Stimulated activated CD4-positive, alpha-beta T cell treated with anti-CD3 and anti-CD28 coated beads, Interleukin-2, amount 100 ng/mL, for 24 hours (primary cell): Measurements from ENCODE around the gene RNF5.

Source experiments
- DNase-seq, 2 donors: peaks; one replicate each; pipeline ENCODE4 v3.0.0-alpha.2; 2020

The RNF5 gene

GRCh38 chr6:32152769-32153563, 25.2 kb upstream of the RNF5 start:
- DNase-seq, result no peak

DNA sequence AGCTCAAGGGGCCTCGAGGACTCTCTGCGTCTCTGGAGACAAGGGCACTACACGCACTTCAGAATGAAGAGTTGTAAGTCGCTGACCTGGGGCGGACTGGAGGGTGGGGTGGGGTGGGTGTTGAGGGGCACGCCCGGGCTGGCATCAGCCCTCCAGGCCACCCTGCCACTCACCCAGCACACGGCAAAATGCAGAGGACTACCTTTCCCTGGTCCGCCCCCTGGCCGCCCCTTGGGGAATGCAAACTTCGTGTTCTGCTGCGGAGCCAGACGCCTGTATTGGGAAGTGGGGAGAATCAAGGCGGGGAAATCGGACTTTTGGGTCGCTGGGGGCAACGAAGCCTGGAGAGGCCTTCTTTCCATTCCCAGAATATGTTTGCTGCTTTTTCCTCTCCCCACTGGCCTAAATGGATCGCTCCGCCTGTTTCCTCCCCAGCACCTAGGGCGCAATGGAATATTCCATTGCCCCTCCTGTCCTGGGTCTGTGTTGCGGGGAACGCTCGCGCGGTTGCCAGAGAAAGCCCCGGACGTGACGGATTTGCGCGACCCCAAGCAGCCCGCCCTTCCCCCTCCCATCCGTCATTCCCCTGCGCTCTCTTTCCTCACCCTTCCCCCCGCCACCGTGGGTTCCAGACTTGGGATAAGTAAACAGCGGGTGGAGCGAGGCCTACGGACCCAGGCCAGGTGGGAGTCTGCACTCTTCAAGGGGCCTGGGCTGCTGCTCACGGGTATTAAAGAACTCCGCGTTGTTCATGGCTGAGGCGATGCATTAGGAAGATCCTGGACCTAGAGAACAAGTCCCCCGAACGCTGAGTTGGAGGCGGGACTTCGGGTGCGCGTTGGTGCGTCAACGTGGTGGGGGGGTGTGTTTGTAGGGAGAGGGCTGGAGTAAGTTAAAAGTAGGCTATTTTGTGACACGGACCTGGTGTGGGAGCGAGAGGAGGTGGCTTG, 24.4 kb upstream of the RNF5 start, which contains the start of gene PPT2:
Gene PPT2, plus strand, starts transcription at position 578 of the 950 bp plus-strand sequence. CDS start 454 bp downstream, outside the sequence.
- peak; percentile 79 to 84 for DNase-seq

- peak; percentile 61 to 63 for DNase-seq
These were observed 23.6 kb upstream of the RNF5 start for GRCh38 chr6:32154514-32155161.

GRCh38 chr6:32156891-32157290, 21.3 kb upstream of the RNF5 start:
- no peak for DNase-seq

GRCh38 chr6:32158052-32158451, 20.2 kb upstream of the RNF5 start:
- DNase-seq, result no peak

- no peak for DNase-seq
These were observed 14.5 kb upstream of the RNF5 start for GRCh38 chr6:32163559-32164258.

- DNase-seq, result no peak
These were observed 13.9 kb upstream of the RNF5 start, which contains the start of gene EGFL8 for GRCh38 chr6:32164295-32164694. EGFL8 (plus strand) TSS chr6:32164595; CDS start chr6:32166166, 1,571 bp downstream.

GRCh38 chr6:32166411-32167061, 11.7 kb upstream of the RNF5 start:
- no peak for DNase-seq

DNA sequence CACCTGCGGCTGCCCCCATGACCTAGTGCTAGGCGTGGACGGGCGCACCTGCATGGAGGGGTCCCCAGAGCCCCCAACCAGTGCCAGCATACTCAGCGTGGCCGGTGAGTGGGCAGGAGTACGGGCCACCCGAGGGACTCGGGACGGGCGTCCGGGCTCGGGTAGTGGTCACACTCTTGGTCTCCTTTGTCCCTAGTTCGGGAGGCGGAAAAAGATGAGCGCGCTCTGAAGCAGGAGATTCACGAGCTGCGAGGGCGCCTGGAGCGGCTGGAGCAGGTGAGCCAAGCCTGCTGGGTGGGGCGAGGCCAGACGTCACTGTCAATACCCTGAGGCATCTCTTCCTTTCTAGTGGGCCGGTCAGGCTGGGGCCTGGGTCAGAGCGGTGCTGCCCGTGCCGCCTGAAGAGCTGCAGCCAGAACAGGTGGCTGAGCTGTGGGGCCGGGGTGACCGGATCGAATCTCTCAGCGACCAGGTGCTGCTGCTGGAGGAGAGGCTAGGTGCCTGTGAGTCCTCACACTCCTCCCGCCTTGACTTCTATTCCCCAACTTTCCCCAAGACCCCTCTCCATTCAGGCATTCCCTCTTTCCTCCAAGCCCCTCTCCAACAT, 10.9 kb upstream of the RNF5 start:
- no peak for DNase-seq

DNA sequence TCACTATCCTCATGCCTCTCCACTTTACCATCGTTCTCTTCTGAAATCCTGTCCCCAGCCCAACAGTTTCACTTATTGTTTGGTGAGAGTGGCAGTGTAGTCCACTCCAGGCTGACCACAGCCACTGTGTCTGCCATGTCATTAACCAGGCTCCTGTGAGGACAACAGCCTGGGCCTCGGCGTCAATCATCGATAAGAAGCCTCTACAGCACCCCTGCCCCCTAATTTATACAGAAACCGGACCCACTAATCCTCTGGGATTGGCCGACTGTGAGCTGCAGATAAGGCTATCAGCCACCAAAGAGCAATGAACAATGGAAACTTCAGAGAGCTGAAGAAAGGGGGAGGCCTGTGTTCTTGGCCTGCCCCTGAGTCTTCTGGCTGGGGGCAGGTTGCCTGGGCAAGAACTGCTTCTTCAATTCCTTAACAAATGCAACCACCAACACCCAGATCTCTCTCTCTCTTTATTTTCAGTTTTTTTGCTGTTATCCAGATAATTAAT, 10.4 kb upstream of the RNF5 start:
- no peak for DNase-seq

GRCh38 chr6:32168350-32168749, 9.9 kb upstream of the RNF5 start:
- DNase-seq, result no peak

- no peak for DNase-seq
These were observed 9.2 kb upstream of the RNF5 start for GRCh38 chr6:32168807-32169591.

DNA sequence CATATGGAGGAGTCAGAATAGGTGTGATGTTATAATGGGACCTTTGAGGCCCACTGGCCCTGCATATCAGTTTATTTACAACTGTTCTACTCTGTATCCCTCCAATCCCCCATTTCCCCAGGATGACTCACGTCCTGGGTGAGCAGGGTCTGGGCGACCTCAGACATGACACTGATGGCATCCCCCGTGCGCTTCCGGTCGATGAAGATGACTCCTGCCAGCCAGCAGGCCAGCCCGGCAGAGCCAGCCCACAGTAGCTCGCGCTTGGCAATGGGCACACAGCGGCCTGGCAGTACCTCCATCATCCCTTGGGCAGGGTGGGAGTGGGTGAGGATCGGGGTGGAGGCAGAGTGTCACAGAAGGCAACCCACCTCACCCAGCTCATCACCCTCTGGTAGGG, 7.9 kb upstream of the RNF5 start:
- DNase-seq, result no peak

DNA sequence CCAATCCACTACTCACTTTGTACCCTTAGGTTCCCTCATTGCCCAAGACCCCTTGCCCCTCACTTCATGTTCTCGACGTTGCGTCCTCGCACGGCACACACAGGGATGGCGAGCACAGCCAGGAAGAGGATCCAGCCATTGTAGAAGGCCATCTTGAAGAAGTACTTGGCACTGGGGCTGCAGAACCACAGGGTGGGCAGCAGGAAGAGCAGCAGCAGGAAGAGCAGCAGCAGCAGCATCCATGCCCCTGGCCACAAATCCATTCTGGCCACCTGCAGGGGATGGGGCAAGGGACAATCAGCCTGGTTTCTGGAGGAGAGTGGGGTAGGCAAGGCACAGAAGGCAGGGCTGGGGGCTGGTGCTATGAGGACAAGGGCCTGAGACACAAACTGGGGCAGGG, 7.0 kb upstream of the RNF5 start:
- DNase-seq, result no peak

- no peak for DNase-seq
These were observed 5.0 kb upstream of the RNF5 start for GRCh38 chr6:32173051-32173727.

- no peak for DNase-seq
These were observed 3.8 kb upstream of the RNF5 start for GRCh38 chr6:32174416-32174815.

DNA sequence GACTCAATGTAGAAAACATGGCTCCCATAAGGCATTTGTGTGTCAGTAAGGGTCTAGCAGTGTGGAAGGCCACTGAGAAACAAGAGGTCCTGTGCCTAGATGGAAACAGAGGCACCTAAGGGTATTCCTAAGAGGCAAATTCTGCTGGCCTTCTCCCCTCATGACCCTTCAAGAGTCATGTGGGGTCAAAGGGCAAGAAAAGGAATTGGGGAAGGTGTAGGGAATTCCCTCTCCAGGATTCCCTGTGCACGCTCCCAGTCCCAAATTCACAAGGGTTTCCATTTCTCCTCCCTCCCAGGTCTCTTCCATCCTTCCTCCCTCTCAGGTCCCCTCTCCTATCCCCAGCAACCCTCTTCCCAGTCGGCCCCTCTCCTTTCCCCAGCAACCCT, 2.9 kb upstream of the RNF5 start:
- DNase-seq, result no peak

DNA sequence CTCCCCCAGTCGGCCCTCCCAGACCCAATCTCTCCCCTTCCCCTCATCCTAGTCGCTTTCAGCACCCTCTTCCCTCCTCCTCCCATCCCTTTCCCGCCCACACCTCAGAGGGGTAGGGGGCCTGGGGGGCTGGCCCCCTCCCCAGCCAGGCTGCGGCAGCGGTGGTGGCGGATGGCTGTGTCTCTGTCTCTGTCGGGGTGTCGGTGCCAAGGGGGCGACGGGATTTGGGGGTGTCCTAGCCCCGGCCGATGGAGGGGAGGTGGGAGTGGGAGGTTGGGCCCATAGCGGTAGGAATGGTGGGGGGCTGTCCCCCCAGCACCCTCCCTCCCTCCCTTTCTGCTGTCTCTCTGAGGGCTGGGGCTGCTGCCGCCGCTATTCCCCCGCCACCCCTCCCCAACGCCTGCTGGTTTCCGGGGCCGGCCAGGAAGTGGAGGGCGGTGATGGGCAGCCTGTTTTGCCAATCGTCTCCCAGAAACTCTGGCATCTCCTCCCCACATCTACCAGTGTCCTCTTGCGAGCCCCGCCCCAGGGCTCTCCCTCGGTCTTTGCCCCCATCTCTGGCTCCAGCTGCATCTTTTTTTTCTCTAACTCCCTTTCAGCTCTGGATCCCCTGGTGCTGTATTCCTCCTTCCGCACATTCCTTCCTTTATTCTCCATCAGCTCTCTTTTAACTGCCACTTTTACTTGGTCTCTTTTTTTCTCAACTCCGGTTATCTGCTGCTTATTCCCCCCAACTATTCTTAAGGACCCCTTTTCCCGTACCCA, 2.3 kb upstream of the RNF5 start, which contains the start of gene AGPAT1:
Gene AGPAT1, minus strand, starts transcription at position 374 of the 765 bp plus-strand sequence. CDS start 4,588 bp downstream, outside the sequence.
- DNase-seq, result peak; percentile 98
